SH-SY5Y (cell line): ENCODE results near the gene MARCHF4.

Source experiments
- GATA2 ChIP-seq: IDR thresholded peaks from 2 replicates; pipeline ENCODE4 v1.6.1; 2011; ENCODE audit warnings: mild to moderate bottlenecking, low read depth, low read length
- GATA3 ChIP-seq: IDR thresholded peaks from 2 replicates; pipeline ENCODE4 v1.6.1; 2011; ENCODE audit warnings: low read depth, mild to moderate bottlenecking, low read length, moderate library complexity

DNA sequence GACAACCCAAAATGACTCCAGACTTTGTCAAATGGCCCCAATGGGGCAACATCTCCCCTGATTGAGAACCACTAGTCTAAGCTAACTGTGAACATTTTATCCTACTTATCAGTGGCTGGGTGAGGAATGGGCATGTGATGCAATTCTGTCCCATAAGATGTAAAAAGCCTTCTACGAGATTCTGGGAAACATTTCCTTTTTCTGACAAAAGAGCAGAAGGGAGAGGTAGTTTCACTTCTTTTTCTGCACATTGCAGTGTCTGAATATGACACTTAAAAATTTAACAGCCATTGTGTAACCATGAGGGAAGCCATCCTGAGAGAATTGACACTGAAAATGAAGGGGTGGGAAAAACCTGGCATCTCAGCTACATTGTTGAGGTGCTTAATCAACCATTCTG, 17.3 kb upstream of the MARCHF4 start:
- TF ChIP-seq GATA2 (no peak), GATA3 (no peak)
